ENCODE results near the gene AMN1.
"Not testable (repeated sequence)": the region's sequence is repeated elsewhere in the genome, so short reads cannot be mapped to it uniquely, and the experiment has no call there.

Gene AMN1

GRCh38 chr12:31728917-31729640 lies at the start of gene AMN1:
TSS of gene AMN1 (minus strand) at chr12:31729021. CDS start at chr12:31729008, 13 bp downstream.
- peak; percentile 100 for DNase-seq

DNA sequence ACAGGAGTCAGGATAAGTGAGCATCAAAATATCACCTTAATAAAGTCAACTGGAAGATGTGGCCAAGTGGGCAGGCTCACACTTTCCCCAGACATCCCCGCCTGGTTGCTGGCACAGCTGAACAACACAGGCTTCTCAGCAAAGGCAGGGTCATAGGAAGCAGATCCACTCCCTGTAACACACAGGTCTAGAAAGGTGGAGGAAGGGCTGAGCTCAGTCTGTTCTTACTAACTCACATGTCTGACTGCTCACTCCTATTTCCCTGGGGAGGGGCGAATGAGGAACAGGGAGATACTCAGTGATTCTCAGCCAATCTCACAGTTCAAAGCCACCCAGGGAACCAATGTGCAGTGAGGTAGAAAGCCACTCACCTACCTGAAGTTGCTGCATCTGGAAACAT lies 45.0 kb upstream of the AMN1 start:
- no peak for DNase-seq

GRCh38 chr12:31773223-31773750 lies 44.5 kb upstream of the AMN1 start:
- DNase-seq, result peak; percentile 24

DNA sequence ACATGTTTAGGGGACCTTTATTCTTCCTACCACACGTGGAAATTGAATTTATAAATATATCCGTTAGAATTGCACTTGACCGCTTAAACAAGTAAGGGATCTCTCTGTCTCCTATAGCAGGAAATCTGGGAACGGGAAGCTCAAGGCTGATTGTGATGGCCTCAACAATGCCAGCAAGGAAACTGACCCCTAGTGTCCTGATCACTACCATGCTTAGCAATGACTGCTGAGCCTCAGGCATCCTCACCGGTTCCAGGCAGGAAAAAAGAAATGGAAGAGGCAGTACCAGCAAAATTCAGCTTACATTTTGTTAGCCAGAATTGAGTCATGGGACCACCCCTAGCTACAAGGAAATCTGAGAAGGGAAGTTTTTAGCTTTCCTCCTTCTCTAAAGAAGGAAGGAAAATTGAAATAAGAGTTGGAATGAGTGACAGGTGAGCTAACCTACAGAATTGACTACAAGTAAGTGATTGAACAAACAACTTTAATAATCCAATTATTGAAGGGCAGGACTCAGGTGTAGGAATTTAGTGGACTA lies 43.9 kb upstream of the AMN1 start:
- DNase-seq, result no peak

- DNase-seq, result no peak
These were observed 43.4 kb upstream of the AMN1 start for GRCh38 chr12:31772186-31772585.

- DNase-seq, result no peak
These were observed 39.2 kb upstream of the AMN1 start for GRCh38 chr12:31768046-31768445.

GRCh38 chr12:31765931-31766330 lies 37.1 kb upstream of the AMN1 start:
- DNase-seq, result no peak

- no peak for DNase-seq
These were observed 31.0 kb upstream of the AMN1 start for GRCh38 chr12:31759632-31760459.

GRCh38 chr12:31758297-31758696 lies 29.5 kb upstream of the AMN1 start:
- DNase-seq, result not testable (repeated sequence)

DNA sequence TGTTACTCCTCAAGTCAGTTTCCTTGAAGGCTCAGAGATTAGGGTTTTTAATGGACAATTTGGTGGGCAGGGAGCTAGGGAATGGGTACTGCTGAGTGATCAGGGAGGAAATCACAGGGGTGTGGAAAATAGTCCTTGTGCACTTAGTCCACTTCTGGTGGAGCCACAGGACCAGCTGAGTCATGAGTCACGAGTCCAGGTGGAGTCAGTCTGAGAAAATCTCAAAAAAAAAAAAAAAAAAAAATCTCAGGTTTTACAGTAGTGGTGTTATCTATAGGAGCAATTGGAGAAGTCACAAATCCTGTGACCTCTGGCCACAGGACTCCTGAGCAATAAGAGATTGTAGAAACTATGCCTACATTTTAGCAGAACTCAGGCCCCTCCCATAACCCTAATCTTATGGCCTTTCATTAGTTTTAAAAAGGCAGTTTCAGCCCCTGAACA lies 28.2 kb upstream of the AMN1 start:
- DNase-seq, result no peak

DNA sequence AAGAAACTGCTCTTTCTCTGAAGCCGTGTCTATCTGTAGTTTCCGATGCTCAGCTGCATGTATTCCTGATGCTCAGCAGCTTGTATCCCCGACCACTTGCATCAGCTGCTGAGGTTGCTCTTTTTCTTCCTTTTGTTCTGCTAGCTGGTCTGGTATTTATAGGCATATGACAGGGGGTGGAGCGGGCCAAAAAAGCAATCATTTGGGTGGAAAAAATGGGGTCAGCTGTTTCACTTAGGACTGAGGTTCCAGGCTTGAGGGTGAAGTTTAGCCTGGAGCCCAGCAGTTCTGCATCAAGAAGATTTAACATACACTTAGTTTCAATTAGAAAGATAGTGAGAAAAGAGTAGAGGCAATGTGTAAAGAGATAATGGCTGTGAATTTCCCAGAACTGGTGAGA lies 23.6 kb upstream of the AMN1 start:
- DNase-seq, result no peak

DNA sequence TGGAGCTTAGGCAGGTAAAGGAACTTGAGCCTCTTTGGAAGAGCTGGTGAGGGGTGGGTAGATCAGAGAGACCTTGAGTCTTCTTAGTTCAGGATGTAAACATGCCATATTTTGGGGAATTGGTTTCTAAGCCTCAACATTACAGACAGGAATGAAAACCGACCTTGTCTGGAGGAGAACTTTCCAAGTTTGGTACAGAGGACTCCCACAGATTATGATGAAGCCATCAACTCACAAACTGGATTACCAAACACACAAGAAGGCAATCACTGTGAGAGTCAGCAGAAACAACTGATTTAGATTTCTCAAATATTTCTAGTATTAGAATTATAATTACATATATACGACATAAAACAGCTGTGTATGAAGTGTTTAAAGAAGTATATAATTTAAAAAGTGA lies 22.3 kb upstream of the AMN1 start:
- no peak for DNase-seq

- no peak for DNase-seq
These were observed 21.9 kb upstream of the AMN1 start for GRCh38 chr12:31750747-31751039.

GRCh38 chr12:31749024-31749704 lies 20.3 kb upstream of the AMN1 start:
- DNase-seq, result peak; percentile 99

- DNase-seq, result no peak
These were observed 16.4 kb upstream of the AMN1 start for GRCh38 chr12:31745242-31745641.

DNA sequence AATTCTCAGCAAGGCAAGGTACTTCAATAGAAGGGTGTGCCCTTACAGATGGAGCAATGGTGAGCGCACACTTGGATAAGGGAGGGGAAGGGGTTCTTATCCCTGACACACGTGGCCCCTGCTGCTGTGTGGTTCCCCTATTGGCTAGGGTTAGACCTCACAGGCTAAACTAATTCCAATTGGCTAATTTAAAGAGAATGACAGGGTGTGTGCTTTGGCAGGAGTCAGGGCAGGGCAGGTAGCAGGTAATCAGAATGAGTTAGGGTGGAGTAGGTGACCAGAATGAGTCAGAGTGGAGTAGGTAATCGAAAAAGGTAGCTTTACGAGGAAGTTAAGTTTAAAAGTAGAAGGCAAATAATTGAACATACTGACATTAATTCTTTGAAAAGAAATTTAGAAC lies 15.5 kb upstream of the AMN1 start:
- not testable (repeated sequence) for DNase-seq

DNA sequence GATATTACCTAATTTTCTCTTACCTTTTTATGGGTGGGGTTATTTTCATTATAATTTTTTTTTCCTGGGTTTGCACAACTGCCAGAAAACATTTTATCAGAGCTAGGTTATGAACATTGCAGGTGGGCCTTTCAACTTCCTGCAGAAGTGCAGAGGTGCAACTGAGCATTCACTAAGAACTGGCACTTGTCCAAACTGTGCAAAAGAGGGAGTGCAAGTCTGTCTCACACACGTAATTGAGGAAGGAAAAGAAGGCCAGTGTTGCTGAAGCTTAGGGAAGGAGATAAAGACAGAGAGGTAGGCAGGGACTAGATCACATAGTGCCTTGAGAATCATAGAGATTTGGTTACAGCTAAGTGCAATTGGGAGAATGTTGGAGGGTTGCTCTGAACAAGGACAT lies 14.1 kb upstream of the AMN1 start:
- no peak for DNase-seq

DNA sequence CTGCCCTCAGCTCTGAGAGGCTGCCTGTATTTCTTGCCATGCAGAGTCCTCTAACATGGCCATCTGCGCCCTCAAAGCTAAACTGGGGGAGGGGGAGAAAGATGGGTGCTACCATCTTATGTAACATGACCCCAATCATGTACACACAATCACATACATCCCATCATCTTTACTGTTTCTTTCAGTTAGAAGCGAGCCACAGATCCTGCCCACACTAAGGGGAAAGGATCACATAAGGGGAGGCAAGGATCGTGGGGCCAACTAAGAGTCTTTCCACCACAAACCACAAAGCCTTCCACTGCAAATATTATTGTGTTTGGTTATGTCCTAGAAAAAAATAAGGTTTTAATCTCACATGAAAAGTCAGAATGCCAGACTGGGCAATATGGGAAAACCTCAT lies 11.8 kb upstream of the AMN1 start:
- no peak for DNase-seq

GRCh38 chr12:31737763-31738162 lies 8.9 kb upstream of the AMN1 start:
- no peak for DNase-seq

GRCh38 chr12:31737345-31737744 lies 8.5 kb upstream of the AMN1 start:
- DNase-seq, result no peak

- no peak for DNase-seq
These were observed 7.7 kb upstream of the AMN1 start for GRCh38 chr12:31736472-31736871.

DNA sequence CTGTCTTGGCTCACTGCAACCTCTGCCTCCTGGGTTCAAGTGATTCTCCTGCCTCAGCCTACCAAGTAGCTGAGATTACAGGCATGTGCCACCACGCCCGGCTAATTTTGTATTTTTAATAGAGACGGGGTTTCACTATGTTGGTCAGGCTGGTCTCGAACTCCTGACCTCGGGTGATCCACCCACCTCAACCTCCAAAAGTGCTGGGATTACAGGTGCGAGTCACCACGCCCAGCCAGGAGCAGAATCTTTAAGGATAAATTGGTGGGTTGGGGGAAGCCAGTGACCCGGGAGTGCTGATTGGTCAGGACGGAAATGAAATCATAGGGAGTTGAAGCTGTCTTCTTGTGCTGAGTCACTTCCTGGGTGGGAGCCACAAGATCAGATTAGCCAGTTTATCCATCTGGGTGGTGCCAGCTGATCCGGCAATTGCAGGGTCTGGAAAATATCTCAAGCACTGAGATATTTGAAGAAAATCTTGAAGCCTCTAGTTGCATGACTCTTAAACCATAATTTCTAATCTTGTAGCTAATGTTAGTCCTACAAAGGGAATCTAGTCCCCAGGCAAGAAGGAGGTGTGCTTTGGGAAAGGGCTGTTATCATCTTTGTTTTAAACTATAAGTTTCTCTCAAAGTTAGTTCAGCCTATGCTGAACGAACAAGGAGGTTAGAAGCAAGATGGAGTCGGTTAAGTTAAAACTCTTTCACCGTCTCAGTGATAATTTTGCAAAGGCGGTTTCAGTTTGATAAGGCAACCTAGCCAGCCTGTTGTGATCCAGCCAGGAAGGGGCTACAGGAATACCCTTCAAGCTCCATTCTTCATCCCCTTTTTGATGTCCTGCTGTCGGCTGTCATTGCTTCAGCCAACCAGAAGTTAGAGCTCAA lies 5.0 kb upstream of the AMN1 start:
- DNase-seq, result not testable (repeated sequence)
